ENCODE data around the gene KLF1.

Gene KLF1

DNA sequence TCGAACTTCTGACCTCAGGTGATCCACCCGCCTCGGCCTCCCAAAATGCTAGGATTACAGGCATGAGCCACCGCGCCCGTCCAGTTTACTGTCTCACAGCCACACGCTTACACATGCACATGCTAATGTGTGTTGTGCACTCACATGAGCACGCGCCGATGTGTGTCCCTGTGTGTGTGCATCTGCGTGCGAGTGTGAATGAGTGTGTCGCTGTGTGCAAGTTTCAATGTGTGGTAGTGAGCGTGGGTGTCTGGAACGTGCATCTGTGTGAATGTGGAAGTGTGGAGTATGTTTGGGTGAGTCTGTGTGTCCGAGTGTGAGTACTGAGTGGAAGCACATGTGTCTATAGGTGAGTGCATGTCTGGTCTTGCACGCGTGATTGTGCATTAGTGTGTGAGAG is 44.5 kb downstream of the KLF1 start:
- no peaks in the 10 kb centered on the region for H3K36me3 ChIP-seq (ENCODE audit: low read depth)
- peaks cover 27% of the 10 kb centered on the region for H3K27me3 ChIP-seq (ENCODE audit: insufficient read depth, poor library complexity, severe bottlenecking)
- H3K27ac ChIP-seq (ENCODE audit: poor library complexity, severe bottlenecking): no peak overlapping the region
- no peak for ATAC-seq (ENCODE audit: low read depth)
- no peaks in the 10 kb centered on the region for H3K4me1 ChIP-seq (ENCODE audit: insufficient read depth, poor library complexity, severe bottlenecking)
- no peak for TF ChIP-seq CTCF (IDR thresholded peaks at IDR 0.05; ENCODE audit: poor library complexity, severe bottlenecking)
- no peaks in the 10 kb centered on the region for H3K9me3 ChIP-seq (ENCODE audit: severe bottlenecking)
- no peak overlapping the region for H3K4me3 ChIP-seq (ENCODE audit: severe bottlenecking)
- DNase-seq (ENCODE audit: low spot score): no peak

DNA sequence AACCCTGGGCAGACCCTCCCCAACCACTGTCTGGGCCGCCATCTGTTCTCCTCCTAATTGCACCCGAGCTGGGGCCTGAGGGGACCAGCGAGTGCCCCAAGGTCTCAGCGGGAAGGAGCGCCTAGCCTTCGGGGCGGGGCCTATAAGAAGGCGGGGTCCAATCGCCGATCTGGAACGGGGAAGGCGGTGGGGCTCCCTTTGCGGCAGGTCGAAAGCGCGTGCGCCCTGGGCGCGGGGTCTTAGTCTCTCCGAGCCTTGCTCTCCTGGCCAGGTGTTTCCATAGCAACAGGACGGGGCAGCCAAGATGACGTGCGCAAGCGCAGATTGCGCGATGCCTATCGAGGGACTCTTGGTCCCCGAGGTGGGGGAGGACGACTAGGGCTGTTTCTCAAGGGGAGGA is 45.9 kb downstream of the KLF1 start:
- Histone ChIP-seq H3K4me3 (ENCODE audit: severe bottlenecking) (peak overlapping the region; percentile 34), H3K4me1 (ENCODE audit: insufficient read depth, poor library complexity, severe bottlenecking) (no peaks in the 10 kb centered on the region), H3K36me3 (ENCODE audit: low read depth) (no peaks in the 10 kb centered on the region), H3K27ac (ENCODE audit: poor library complexity, severe bottlenecking) (peak overlapping the region; percentile 10), H3K27me3 (ENCODE audit: insufficient read depth, poor library complexity, severe bottlenecking) (peaks cover 42% of the 10 kb centered on the region), H3K9me3 (ENCODE audit: severe bottlenecking) (no peaks in the 10 kb centered on the region)
- no peak for TF ChIP-seq CTCF (IDR thresholded peaks at IDR 0.05; ENCODE audit: poor library complexity, severe bottlenecking)
- DNase-seq (ENCODE audit: low spot score): no peak
- peak; percentile 54 for ATAC-seq (ENCODE audit: low read depth)

DNA sequence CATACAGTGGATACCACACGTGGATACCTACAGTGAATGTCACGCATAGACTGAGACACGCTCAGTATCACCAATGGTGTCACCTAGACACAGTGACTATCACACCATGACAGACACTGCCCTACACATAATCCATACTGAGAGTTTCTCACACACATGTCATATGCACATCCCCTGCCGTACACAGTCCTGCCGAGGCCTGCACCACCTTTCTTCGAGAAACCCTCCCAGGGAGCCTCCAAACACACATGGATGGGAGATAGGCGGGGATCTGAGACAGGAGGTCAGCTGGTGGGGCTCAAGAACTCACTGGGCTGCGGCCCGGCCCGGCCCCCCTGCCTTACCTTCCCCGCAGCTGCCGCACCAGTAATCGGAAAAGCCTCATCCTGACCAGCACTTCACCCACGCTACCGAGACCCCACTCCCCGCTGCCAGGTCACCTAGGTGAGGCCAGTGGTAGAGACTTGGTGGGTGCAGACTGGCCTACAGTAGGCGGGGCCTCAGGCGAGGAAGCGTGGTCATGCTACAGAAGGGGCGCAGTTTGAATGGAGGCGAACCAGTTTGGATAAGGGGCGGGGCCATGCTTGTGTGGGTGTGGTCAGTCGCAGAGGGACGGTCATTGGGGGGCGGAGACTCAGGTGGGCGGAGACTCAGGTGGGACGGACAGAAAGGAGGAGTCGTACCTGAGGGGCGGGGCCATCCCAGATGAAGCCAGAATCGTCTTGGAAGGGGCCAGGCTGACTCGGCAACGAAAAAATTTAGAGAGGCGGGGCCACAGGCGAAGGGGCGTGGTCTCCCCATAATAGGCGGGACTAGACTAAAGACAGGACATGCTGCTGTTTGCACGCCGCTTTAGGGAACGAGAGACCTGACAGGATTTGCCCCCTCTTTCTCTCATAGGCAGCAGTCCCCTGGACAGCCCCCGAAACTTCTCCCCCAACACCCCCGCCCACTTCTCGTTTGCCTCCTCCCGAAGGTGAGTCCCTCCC is 46.6 kb downstream of the KLF1 start:
- Histone ChIP-seq H3K9me3 (ENCODE audit: severe bottlenecking) (no peaks in the 10 kb centered on the region), H3K36me3 (ENCODE audit: low read depth) (no peaks in the 10 kb centered on the region), H3K4me3 (ENCODE audit: severe bottlenecking) (peak overlapping the region; percentile 34), H3K4me1 (ENCODE audit: insufficient read depth, poor library complexity, severe bottlenecking) (no peaks in the 10 kb centered on the region), H3K27ac (ENCODE audit: poor library complexity, severe bottlenecking) (peak overlapping the region; percentile 10), H3K27me3 (ENCODE audit: insufficient read depth, poor library complexity, severe bottlenecking) (peaks cover 49% of the 10 kb centered on the region)
- ATAC-seq (ENCODE audit: low read depth) (peak; percentile 78), DNase-seq (ENCODE audit: low spot score) (peak; percentile 94)
- TF ChIP-seq CTCF (IDR thresholded peaks at IDR 0.05; ENCODE audit: poor library complexity, severe bottlenecking): no peak

GRCh38 chr19:12838886-12839756 is 47.9 kb downstream of the KLF1 start:
- ATAC-seq (ENCODE audit: low read depth): no peak
- Histone ChIP-seq H3K4me1 (ENCODE audit: insufficient read depth, poor library complexity, severe bottlenecking) (no peaks in the 10 kb centered on the region), H3K4me3 (ENCODE audit: severe bottlenecking) (peak overlapping the region; percentile 26), H3K27ac (ENCODE audit: poor library complexity, severe bottlenecking) (no peak overlapping the region), H3K36me3 (ENCODE audit: low read depth) (no peaks in the 10 kb centered on the region), H3K27me3 (ENCODE audit: insufficient read depth, poor library complexity, severe bottlenecking) (peaks cover 61% of the 10 kb centered on the region), H3K9me3 (ENCODE audit: severe bottlenecking) (no peaks in the 10 kb centered on the region)
- TF ChIP-seq CTCF (IDR thresholded peaks at IDR 0.05; ENCODE audit: poor library complexity, severe bottlenecking): no peak
- DNase-seq (ENCODE audit: low spot score): no peak
